ENCODE measurements around the gene TFPI. TPM values are rescaled to one million over a fixed set of nuclear protein-coding genes. Genes with fewer than 3 reads are reported as not detected.

The TFPI gene
- total and polyA plus RNA-seq, 2 donors (not counting 1 experiment from before 2014, with no cell fraction given): 117 to 274 TPM

- H3K4me3 ChIP-seq (replicated peaks in 1 of 4; ENCODE audit: control extremely low read depth in 1 of 4, insufficient read depth in 1 of 4, low read depth in 3 of 4, low read length in 4 of 4): peak overlapping the region in 3 of 4 experiments; percentile 13 to 81 (median 52)
- H3K36me3 ChIP-seq (ENCODE audit: control insufficient read depth, insufficient read depth, low read length): no peaks in the 10 kb centered on the region
- DNase-seq (ENCODE audit: low read depth in 2 of 2): no peak
- peak overlapping the region; percentile 31 for H2AFZ ChIP-seq (ENCODE audit: low read length)
- no peaks in the 10 kb centered on the region for H3K4me1 ChIP-seq (ENCODE audit: control insufficient read depth, extremely low read depth, insufficient read depth, low read length)
- H3K9me3 ChIP-seq (ENCODE audit: control insufficient read depth, insufficient read depth, low read depth, low read length): no peaks in the 10 kb centered on the region
- no peaks in the 10 kb centered on the region for H4K20me1 ChIP-seq (ENCODE audit: control insufficient read depth, extremely low read depth, insufficient read depth, low read length)
- H3K4me2 ChIP-seq (ENCODE audit: extremely low read depth, insufficient read depth, low read length): peak overlapping the region; percentile 68
- TF ChIP-seq EZH2 (IDR thresholded peaks at IDR 0.05; ENCODE audit: low read length, missing control alignments) (no peak), CTCF (conservative IDR thresholded peaks at IDR 0.05 in 1 of 2, IDR thresholded peaks at IDR 0.05 in 1 of 2; ENCODE audit: low read depth in 1 of 2, low read length in 2 of 2) (no peak)
- H3K79me2 ChIP-seq (ENCODE audit: control insufficient read depth, insufficient read depth, low read length): no peaks in the 10 kb centered on the region
- H3K27ac ChIP-seq (ENCODE audit: insufficient read depth, low read length): no peak overlapping the region
- no peaks in the 10 kb centered on the region for H3K27me3 ChIP-seq (ENCODE audit: control insufficient read depth, insufficient read depth, low read length)
- H3K9ac ChIP-seq (ENCODE audit: insufficient read depth, low read length): no peak overlapping the region
These were observed 107.5 kb downstream of the TFPI start for GRCh38 chr2:187446711-187447110.

GRCh38 chr2:187445051-187445450 is 109.2 kb downstream of the TFPI start:
- Histone ChIP-seq H3K4me2 (ENCODE audit: extremely low read depth, insufficient read depth, low read length) (no peak overlapping the region), H3K27me3 (ENCODE audit: control insufficient read depth, insufficient read depth, low read length) (no peaks in the 10 kb centered on the region), H3K79me2 (ENCODE audit: control insufficient read depth, insufficient read depth, low read length) (no peaks in the 10 kb centered on the region), H3K4me3 (replicated peaks in 1 of 4; ENCODE audit: control extremely low read depth in 1 of 4, insufficient read depth in 1 of 4, low read depth in 3 of 4, low read length in 4 of 4) (no peak overlapping the region), H3K36me3 (ENCODE audit: control insufficient read depth, insufficient read depth, low read length) (no peaks in the 10 kb centered on the region), H4K20me1 (ENCODE audit: control insufficient read depth, extremely low read depth, insufficient read depth, low read length) (no peaks in the 10 kb centered on the region), H2AFZ (ENCODE audit: low read length) (no peak overlapping the region), H3K27ac (ENCODE audit: insufficient read depth, low read length) (no peak overlapping the region), H3K9me3 (ENCODE audit: control insufficient read depth, insufficient read depth, low read depth, low read length) (no peaks in the 10 kb centered on the region), H3K4me1 (ENCODE audit: control insufficient read depth, extremely low read depth, insufficient read depth, low read length) (no peaks in the 10 kb centered on the region), H3K9ac (ENCODE audit: insufficient read depth, low read length) (no peak overlapping the region)
- no peak for TF ChIP-seq EZH2 (IDR thresholded peaks at IDR 0.05; ENCODE audit: low read length, missing control alignments)
- TF ChIP-seq CTCF (conservative IDR thresholded peaks at IDR 0.05 in 1 of 2, IDR thresholded peaks at IDR 0.05 in 1 of 2; ENCODE audit: low read depth in 1 of 2, low read length in 2 of 2): no peak
- no peak for DNase-seq (ENCODE audit: low read depth in 2 of 2)

GRCh38 chr2:187442778-187443177 is 111.5 kb downstream of the TFPI start:
- H3K79me2 ChIP-seq (ENCODE audit: control insufficient read depth, insufficient read depth, low read length): no peaks in the 10 kb centered on the region
- H3K27ac ChIP-seq (ENCODE audit: insufficient read depth, low read length): no peak overlapping the region
- H3K9ac ChIP-seq (ENCODE audit: insufficient read depth, low read length): no peak overlapping the region
- no peaks in the 10 kb centered on the region for H4K20me1 ChIP-seq (ENCODE audit: control insufficient read depth, extremely low read depth, insufficient read depth, low read length)
- no peaks in the 10 kb centered on the region for H3K36me3 ChIP-seq (ENCODE audit: control insufficient read depth, insufficient read depth, low read length)
- H2AFZ ChIP-seq (ENCODE audit: low read length): no peak overlapping the region
- no peaks in the 10 kb centered on the region for H3K9me3 ChIP-seq (ENCODE audit: control insufficient read depth, insufficient read depth, low read depth, low read length)
- no peak for DNase-seq (ENCODE audit: low read depth in 2 of 2)
- H3K27me3 ChIP-seq (ENCODE audit: control insufficient read depth, insufficient read depth, low read length): no peaks in the 10 kb centered on the region
- no peaks in the 10 kb centered on the region for H3K4me1 ChIP-seq (ENCODE audit: control insufficient read depth, extremely low read depth, insufficient read depth, low read length)
- no peak for TF ChIP-seq CTCF (conservative IDR thresholded peaks at IDR 0.05 in 1 of 2, IDR thresholded peaks at IDR 0.05 in 1 of 2; ENCODE audit: low read depth in 1 of 2, low read length in 2 of 2)
- TF ChIP-seq EZH2 (IDR thresholded peaks at IDR 0.05; ENCODE audit: low read length, missing control alignments): no peak
- H3K4me2 ChIP-seq (ENCODE audit: extremely low read depth, insufficient read depth, low read length): no peak overlapping the region
- no peak overlapping the region for H3K4me3 ChIP-seq (replicated peaks in 1 of 4; ENCODE audit: control extremely low read depth in 1 of 4, insufficient read depth in 1 of 4, low read depth in 3 of 4, low read length in 4 of 4)

Data from fibroblast of lung (primary cell).